ENCODE data around the gene P4HTM.

P4HTM gene

DNA sequence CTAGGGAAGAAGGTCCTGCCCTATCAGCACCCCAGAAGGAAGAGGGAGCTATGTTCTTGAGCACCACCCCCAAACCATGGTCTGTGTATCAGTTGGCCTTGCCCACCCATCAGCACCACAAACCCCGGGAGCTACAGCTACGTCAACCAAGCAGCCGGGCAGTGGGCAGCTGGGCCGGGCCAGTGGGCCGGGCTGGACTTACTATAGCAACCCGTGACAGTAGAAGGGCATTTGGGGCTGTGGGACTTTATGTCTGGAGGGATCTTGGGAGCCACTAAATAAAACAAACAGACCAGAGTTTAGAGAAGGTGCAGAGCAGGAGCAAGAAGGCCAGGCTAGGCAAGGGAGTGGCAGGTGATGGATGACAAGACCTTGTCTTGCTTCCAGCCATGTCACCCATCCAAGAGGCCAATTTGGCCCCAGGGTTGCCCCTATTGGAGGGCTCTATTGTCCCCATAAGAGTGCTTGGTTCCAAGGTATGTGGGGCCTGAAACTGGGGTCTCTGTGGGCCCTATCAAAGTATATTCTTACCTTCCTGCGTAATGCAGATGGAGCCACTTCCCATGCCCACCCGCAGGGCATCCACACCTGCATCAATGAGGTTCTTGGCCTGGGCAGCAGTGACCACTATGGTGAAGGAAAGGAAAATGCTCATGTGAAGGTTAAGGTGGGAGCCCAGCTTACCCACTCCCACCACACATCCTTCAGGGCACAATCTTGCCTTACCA, 35.9 kb downstream of the P4HTM start:
- DNase-seq, result no peak

DNA sequence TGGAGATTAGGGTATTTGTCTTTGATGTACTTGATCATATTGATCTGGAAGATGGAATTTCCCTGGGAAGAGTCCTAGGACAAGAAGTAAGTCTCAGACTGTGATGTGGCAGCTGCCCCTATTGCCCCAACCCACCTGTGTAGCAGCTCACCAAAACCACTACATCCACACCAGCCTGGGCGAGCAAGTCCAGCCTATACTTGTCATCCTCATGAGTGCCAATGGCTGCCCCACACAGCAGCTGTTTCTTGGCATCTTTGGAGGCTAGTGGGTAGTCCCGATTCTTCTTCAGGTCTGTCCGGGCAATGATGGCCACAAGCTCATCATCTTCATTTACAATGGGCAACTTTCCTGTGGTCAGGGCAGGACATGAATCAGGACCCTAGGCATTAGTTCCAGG, 36.5 kb downstream of the P4HTM start:
- DNase-seq, result no peak

DNA sequence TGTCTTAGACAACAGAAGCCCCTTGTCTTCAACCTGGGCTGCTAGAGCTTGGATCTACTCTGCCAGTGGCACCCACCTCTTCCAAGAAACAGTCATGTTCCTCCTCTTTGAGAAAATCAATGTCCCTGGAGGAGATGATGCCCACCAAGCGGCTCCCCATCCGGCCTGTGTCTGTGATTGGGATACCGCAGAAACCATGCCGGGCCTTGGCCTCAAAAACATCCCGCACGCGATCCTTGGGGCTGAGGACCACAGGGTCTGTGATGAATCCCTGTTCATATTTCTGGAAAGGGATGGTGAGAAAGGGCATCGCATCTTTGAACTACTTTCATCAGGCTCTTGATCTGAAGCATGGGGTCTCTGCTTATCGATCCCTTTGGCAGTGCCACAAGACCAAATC, 37.6 kb downstream of the P4HTM start:
- DNase-seq, result no peak

DNA sequence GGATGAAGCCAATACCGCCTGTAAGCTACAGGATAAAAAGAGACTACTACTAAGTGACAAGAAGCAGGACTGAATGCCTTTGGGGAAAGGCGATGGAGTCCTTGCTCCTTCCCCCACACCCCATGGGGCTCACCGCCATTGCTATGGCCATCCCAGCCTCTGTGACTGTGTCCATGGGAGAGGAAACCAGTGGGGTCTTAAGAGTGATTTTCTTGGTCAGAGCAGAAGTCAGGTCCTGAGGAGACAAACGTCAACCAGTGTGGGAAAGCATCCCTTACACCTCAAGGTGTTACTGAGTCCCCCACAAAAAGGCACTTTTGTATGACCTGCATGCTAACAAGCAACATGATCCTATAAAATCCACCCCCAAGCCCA, 38.2 kb downstream of the P4HTM start:
- DNase-seq, result no peak

DNA sequence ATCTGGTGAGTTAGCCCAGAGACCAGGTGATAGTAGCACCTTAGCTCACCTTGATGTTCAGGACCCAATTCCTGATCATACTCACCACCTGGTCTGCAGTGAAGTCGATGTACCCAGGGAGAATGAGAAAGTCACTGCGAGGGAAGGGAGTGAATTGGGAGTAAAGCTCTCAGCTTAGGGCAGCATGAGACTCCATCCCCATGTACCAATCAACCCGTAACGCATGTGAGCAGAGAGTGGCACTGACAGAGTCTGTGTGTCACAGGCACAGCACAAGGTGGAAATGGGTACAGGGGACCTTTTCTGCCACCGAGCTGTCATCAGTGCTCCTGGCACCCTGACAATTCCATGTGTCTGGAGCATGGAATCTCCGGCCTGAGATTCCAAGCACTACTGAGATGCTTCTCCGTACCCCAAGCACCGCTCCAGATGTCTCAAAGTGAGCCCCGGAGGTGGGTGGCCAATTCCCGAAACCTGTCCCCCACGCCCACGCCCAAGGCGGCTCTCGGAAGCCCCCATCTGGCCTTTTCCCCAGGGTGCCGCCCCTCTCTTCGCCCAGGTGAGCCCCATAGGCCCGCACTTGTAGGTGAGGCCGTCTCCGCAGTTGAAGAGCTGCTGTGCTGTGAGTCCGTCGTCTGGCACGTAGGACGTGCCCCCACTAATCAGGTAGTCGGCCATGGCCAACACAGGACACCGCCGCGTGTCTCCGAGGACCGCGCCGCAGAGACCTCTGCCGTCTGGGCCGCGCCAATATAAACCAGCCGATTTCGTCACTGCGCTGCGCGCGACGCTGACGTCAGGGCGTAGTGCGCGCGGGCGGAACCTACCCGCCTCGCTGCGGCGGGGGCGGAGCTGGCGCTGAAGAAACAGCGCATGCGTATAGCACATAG, 38.9 kb downstream of the P4HTM start, which contains the start of gene IMPDH2:
Gene IMPDH2 (minus strand): TSS at position 726 of the 890 bp plus-strand sequence. CDS start 48 bp downstream, at position 678.
- peak; percentile 98 for DNase-seq

DNA sequence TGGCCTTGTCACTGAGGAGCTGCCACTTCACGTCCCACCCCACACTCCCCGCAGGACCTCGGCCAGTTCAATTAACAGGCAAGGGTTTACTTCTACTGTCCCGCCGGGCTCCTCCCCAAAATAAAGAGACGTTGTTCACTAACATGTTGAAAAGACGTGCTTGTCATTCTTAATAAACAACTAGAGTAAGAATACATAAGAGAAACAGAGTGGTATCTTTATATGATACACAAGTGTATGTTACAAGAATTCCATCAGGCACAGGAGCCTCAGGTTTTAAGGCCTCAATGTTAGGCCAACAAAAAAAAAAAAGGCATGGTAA, 39.5 kb downstream of the P4HTM start:
- no peak for DNase-seq

DNA sequence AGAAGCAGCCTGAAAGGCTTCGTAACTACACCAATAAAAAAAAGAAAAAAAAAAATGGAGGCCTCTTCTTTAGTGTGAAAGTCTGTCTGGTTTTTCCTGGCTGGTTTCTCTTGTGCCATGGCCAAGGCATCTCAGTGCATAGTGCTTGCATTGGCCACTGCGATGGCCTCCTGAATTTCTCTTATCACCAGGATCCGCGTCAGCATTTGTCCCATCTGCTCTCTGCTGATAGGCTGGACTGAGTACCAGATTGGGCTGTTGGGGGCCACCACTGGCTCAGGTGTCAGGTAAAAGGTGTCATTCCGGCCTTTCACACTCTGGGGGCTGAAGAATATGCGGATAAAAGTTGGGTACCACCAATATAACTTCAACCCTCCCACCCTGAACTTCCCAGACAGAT, 40.3 kb downstream of the P4HTM start:
- no peak for DNase-seq

DNA sequence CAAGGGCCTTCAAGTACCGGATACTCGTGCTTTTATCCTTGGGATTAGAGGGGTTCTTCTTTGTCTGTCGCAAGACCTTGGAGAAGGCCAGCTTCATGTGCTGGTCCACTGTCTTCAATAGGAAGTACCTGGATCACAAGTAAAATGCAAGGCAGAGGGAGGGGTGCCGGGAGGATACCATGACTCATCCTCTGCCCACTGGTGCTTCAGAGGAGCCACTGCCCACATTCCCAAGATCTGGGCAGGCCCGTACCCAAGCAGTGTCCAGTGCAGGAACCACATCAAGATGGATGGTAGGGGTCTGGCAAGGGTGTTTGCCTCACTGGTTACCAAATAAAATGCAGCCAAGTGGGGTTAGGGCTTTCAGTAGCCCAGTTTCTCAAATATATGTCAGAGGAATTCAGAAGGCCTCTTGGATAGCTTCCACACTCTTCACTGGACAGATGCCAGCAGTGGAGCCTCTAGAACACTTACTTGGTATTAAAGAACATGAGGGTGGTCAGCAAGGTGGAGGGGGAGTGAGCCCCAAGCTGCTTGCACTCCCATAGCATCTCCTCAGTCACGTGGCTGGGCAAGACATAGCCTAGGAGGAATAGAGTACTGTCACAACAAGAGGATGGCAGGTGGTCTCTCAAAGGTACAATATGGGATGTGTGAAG, 42.7 kb downstream of the P4HTM start:
- DNase-seq, result no peak

DNA sequence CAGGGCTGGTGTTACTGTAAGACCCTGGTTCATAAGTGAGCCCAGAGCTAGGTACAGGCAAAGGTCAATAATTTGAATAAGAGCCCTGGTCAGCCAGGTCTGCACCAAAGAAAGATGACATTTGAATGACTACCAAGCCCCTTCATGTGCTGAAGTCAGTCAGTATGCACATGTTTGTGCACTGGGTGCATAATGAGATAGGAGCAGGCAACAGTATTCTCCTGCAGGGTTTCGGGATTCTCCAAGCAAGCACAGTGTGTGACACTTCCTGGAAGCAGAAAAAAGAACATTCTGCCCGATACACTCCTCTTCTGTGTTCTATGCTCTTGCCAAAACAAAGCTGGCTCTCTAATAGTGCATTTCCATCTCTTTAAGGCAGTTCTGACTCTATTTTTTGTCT, 44.6 kb downstream of the P4HTM start:
- DNase-seq, result no peak

DNA sequence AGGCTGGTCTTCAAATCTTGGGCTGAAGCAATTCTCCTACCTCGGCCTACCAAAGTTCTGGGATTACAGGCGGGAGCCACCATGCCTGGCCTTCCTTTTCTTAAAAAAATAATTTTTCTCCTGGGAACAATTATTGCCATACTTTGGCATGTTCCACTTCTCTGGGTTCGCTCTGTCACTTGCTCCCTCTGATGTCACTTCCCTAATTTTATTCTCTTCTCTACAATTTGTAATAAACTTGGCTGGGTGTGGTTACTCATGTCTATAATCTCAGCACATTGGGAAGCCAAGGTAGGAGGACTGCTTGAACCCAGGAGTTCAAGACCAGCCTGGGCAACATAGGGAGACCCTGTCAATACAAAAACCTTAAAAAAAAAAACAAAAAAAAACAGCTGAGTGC, 45.2 kb downstream of the P4HTM start:
- peak; percentile 55 for DNase-seq

DNA sequence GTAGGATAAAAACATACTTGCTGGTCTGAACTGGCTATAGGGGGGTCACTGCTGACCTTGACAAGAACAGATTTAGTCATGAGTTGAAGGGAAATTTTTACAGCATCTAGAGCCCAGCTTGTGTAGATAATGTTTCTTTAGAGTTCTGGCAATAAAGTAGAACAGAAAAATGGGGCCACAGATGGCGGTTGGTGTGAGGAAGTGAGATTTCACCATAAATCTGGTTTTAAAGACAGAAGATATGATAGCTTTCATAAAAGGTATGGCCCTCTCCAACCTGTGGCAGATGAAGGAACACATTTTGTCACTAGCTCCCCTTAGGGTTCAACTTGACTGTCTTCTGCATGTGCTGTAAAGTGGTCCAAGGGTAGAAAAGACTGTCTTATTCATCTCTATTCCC, 63.5 kb downstream of the P4HTM start:
- no peak for DNase-seq

DNA sequence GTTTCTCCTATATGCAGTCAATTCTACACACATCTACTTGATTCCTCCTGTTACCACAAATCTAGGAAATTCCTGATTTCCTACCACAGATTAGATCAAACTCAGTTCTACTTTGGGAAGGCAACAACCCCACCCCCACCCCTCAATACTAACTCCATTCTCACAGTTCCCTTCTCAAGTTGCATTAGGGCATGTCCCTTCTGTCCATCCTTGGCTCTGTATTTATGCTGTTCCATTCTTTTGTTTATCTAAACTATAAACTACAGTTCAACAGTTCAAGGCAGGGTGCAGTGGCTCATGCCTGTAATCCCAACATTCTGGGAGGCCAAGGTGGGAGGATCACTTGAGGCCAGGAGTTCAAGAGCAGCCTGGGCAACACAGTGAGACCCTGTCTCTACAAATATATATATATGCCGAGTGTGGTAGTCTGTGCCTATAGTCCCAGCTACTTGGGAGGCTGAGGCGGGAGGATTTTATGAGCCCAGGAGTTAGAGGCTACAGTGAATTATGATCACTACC, 64.4 kb downstream of the P4HTM start:
- DNase-seq, result no peak
